Activated CD4-positive, alpha-beta T cell treated with anti-CD3 and anti-CD28 coated beads, Interleukin-2, Interleukin-6, amounts not matched to agents 100 ng/mL and 50 ng/mL, durations not matched to agents 16 hours and 8 hours (primary cell): ENCODE data around the gene MFNG.
"Not testable (repeated sequence)": the region's sequence is repeated elsewhere in the genome, so short reads cannot be mapped to it uniquely, and the experiment has no call there.

Source experiments
- DNase-seq: peaks from one replicate; pipeline ENCODE4 v3.0.0-alpha.2; 2020

The MFNG gene

GRCh38 chr22:37472418-37473006, 13.7 kb downstream of the MFNG start:
- DNase-seq: peak; percentile 44

- DNase-seq: no peak
Measured at GRCh38 chr22:37471727-37472417, 14.3 kb downstream of the MFNG start.

DNA sequence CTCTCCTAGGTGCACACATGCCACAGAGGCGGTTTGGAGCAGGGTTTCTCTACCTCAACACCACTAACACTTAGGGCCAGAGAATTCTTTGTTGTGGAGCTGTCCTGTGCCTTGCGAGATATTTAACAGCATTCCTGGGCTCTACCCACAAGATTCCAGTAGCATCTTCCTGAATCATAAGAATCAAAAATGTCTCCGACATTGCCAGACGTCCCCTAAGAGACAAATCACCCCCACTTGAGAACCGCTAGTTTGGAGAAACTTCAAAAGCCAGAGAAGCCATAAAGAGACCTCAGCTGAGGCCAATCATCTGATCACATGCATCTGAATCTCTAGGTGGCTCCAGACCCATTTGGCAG, 16.1 kb downstream of the MFNG start:
- DNase-seq: no peak

GRCh38 chr22:37469416-37470086, 16.6 kb downstream of the MFNG start:
- DNase-seq: no peak

DNA sequence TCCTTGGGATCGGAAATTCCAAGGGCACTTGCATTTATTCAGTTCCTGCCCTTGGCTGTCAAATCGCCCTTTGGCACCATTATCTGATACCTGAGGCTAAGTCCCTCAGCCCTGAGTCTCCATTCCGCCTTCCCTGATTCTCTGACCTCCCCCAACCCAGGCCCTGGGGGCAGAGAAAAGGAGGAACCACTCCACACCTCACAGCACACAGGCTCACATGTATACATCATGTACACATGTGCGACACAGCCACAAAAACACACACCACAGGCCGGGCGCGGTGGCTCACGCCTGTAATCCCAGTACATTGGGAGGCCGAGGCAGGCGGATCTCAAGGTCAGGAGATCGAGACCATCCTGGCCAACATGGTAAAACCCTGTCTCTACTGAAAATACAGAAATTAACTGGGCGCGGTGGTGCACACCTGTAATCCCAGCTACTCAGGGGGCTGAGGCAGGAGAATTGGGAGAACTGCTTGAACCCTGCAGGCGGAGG, 17.9 kb downstream of the MFNG start:
- DNase-seq: not testable (repeated sequence)

GRCh38 chr22:37467391-37467955, 18.7 kb downstream of the MFNG start:
- no peak for DNase-seq

- DNase-seq: no peak
Measured at GRCh38 chr22:37464181-37464580, 22.0 kb downstream of the MFNG start.

- DNase-seq: no peak
Measured at GRCh38 chr22:37462983-37463382, 23.2 kb downstream of the MFNG start.

DNA sequence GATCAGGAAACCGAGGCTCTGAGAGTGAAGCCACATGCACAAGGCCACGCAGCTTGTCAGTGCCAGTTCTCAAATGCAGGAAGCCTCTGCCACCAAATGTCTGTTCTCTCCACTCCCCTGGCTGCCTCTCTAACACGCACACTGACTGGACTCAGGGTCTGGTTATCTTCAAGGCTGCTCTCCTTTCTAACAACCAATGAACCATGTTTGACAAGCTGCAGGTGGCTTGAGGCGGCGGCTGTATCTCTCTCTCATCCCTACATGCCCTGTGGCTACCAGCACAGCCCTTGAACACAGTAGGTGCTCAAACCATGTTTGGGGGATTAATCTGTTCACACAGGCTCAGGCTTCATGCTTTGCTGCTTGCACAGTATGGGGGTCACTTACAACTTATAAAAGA, 23.7 kb downstream of the MFNG start:
- DNase-seq: no peak

DNA sequence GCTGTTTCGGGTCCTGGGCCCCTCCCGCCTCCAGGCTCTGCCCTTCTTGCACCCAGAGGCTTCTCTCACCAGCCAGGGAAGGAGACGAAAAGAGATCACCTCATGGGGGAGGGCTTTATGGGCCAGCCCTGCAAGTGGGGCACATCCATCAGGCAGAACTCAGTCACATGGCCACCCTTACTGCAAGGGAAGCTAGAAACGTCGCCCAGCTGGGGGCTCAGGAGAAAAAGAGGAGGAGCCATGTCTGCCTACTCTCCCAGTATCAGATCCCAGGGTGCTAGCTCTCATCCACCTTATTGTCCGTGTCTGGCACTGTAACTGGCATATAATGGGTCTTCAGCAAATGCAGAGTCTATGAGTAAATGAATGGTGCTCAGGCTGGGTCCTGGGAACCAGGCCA, 24.2 kb downstream of the MFNG start:
- no peak for DNase-seq

- DNase-seq: no peak
Measured at GRCh38 chr22:37460684-37461083, 25.5 kb downstream of the MFNG start.

DNA sequence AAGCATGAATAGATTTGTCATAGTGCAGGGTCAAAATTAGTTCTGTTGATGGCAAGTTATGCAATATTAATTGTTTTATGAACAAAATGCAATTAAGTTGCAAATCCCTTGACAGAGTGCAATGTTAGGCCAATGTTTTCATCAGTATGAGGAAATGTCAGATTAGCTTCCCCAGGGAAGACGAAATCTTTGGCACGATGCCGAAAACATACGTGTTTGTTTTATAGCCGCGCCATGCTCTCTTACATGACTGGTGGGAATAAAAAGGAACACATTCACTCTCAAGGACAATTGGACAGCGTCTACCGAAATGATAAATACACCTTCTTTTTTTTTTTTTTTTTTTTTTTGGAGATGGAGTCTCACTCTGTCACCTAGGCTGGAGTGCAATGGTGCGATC, 27.0 kb downstream of the MFNG start:
- no peak for DNase-seq

- peak; percentile 88 for DNase-seq
Measured at GRCh38 chr22:37457093-37457893, 28.9 kb downstream of the MFNG start.

DNA sequence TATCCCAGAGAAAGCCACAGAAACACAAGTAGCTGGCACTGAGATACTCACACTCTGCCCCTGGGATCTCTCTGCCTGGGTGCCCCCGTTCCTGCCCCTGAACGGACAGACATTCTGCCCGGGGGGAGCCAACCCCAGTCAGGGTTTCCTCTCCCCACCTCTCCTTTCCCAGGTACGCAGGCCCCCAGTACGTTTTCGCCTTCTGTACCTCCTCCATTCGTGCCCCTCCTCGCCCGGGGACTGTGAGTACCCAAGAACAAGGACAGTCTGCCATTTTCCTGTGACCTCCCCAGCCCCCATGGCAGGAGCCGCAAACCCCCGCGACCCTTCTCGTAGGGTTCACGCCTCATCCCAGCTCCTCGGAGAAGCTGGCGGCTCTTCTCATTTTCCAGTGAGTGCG, 29.8 kb downstream of the MFNG start:
- DNase-seq: no peak

DNA sequence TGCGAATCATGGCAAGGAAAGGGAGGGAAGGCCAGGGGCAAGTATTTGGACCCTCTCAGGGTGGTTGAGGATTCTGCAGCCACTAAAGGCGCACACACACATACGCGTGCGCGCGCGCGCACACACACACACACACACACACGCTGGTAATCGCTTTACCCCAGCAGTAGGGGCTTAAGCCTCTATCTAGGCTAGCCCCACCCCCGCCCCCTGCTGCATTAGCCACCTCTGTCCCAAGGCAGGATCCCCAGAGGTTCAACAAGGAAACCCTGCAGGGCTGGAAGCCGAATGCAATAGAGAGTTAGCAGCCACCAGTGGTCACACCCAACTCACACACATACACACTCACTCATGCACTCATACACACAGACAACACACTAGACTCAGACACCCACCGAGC, 30.3 kb downstream of the MFNG start:
- no peak for DNase-seq

DNA sequence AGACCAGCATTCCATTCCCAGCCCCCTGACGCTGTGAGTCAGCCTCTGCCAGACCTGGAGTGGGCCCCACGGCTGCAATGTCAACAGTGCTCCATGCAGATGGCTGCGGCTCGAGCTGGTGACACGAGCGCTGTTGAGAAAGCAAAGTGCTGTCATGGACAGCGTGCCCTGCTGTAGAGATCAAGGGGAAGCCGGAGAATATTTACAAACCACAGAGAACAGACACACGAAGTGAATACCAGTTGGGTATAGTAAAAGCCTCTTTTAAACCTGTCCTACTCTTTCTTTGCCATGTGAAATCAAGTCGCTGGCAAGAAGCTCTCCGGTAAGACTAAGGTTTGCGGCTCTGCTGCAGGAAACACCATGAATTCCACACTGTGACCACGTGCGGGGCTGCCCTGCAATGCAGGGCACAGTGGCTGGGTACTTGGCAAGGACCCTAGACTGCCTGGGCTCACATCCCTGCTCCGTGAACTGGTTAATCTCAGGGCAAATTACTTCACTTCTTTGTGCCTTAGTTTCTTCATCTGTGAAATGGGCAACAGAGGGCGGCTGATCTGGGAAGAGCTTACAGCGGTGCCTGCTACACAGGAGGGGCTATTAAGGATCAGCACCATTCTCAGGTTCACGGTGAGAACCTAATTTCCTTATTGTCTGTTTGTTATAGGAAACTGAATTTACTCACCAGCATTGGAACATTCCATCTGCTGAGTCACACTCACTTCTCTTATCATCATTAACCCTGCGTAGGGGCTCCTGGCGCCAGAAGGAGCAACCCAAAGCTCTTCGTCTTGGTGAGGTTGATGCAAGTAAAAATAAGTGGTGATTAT, 31.1 kb downstream of the MFNG start:
- DNase-seq: no peak

DNA sequence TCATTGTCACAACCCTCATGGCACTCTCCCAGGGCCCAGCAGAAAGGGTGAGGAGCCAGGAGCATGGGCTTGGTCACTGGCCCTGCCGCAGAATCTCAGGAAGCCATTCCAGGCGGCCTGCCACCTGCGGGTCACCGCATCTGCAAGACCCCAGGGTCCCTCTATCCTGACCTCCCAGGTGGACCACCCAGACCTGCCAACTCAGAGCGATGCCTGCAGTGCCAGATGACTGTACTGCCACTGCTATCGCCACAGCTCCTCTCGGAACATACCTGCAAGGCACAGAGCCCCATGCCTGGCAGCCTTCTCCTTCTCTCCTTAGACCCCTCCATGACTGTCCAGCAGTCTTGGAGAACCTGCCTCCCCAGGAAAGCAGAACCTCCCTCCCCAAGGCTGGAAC, 32.5 kb downstream of the MFNG start:
- DNase-seq: no peak

DNA sequence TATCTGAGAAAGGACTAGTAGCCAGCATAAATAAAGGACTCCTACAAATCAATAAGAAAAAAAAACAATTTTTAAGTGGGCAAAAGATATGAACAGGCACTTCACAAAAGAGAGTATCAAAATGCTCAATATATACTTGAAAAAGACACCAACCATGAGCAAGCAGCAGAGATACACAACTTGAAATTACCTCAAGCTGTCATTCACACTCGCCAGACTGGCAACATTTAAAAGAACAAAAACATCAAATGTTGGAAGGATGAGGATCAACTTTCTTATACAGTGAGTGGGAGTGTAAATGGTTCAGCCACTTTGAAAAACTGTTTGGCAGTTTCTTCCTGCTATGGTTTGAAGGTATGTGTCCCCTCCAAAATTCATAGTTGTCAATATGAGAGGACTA, 35.0 kb downstream of the MFNG start:
- no peak for DNase-seq

GRCh38 chr22:37449331-37450001, 36.7 kb downstream of the MFNG start:
- no peak for DNase-seq

DNA sequence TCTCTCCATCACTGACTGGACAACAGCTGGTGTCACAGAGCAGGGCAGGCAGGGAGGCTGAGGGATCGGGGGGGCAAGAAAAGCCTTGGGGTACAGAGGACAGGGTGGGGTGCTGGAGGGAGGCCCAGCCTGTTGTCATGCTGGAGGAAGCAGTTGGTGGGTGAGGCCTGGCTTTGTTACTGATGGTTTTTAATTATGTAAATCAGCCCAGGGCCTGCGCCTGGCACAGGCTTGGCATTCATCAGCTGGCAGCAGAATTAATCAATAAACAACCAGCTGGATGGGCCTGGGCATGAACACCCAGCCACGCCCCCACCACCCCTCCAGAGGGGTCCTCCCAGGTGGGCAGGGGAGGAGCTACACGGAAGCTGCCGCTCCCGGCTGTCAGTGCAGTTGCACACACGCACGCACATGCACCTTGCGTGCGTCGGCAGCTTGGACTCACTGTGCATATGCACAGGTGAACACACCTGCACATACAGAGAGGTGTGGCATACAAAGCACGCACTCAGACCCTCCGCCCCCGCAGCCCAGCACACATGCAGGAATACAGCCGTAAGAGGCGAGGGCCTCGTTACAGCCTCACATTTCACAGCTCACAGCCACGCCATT, 37.6 kb downstream of the MFNG start:
- no peak for DNase-seq

DNA sequence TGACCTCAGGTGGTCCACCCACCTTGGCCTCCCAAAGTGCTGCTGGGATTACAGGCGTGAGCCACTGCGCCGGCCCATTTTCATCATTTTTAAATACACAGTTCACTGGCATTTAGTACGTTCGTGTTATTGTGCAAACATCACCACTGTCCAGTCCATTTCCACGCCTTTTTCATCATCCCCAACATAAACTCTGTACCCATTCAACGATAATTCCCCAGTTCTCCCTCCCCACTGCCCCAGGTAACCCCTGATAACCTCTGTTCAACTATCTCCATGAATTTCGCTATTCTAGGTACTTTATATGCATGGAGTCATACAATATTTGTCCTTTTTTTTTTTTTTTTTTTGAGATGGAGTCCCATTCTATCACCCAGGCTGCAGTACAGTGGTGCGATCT, 40.7 kb downstream of the MFNG start:
- no peak for DNase-seq
